ENCODE measurements around the gene DCTN4. TPM values are rescaled to one million over a fixed set of nuclear protein-coding genes. Genes with fewer than 3 reads are reported as not detected.

Gene DCTN4
- total and polyA plus RNA-seq, 2 of the 4 experiments (the other 2 are of a cell fraction), result 28.1 to 50.2 TPM

DNA sequence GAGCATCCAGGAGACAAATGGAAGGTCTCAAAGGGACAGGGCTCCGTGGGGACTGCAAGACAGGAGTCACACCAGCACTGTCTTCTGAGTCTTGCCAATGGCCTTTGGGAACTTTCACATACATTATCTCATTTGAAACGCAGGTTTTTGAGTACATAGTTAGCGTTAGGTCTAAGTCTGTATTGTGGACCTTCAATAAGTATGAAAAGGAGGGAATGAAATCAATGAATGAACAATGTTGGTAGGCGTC is 442 bp upstream of the DCTN4 start:
- Histone ChIP-seq H2BK15ac (ENCODE audit: low read depth, low read length) (0 out of 3 replicates have a peak overlapping the region, but pooled peaks have one; percentile 16), H3K27ac (ENCODE audit: insufficient read depth, low read length) (peak overlapping the region; percentile 88), H3K23ac (ENCODE audit: low read depth, low read length) (peak overlapping the region; percentile 66), H3K18ac (ENCODE audit: low read depth, low read length) (peak overlapping the region; percentile 70), H3K36me3 (ENCODE audit: control insufficient read depth, insufficient read depth, low read length) (peaks cover 4% of the 10 kb centered on the region), H4K20me1 (ENCODE audit: insufficient read depth, low read length) (no peaks in the 10 kb centered on the region), H3K9me1 (ENCODE audit: insufficient read depth, low read length) (peaks cover 5% of the 10 kb centered on the region; the same call in 1 of the 2 replicates), H3K4me2 (ENCODE audit: low read depth, low read length) (peak overlapping the region; percentile 69), H4K5ac (ENCODE audit: low read depth, low read length) (peak overlapping the region; percentile 99), H2BK5ac (ENCODE audit: low read depth, low read length, poor library complexity, severe bottlenecking) (peak overlapping the region; percentile 76), H3K27me3 (ENCODE audit: control insufficient read depth, insufficient read depth, low read length) (no peaks in the 10 kb centered on the region), H3K79me1 (ENCODE audit: low read depth in 1 of 2, low read length in 2 of 2) (peaks cover 7 to 27% of the 10 kb centered on the region in 2 experiments; a peak in 2 of 4 replicates), H4K91ac (ENCODE audit: insufficient read depth, low read depth, low read length) (peak overlapping the region; percentile 80), H3K9me3 (ENCODE audit: control insufficient read depth, insufficient read depth, low read length) (no peaks in the 10 kb centered on the region), H2BK20ac (ENCODE audit: low read depth, low read length) (peak overlapping the region; percentile 16; the same call in 1 of the 2 replicates), H3K14ac (replicated peaks; ENCODE audit: low read depth, low read length) (peak overlapping the region; percentile 91), H2AK5ac (ENCODE audit: low read depth, low read length) (peak overlapping the region; percentile 53; the same call in 1 of the 2 replicates), H3K56ac (ENCODE audit: extremely low read depth, insufficient read depth, low read length) (peak overlapping the region; percentile 65), H3K9ac (ENCODE audit: low read depth, low read length) (peak overlapping the region; percentile 67), H3K4ac (ENCODE audit: low read depth, low read length) (peak overlapping the region; percentile 91), H3K4me1 (ENCODE audit: control insufficient read depth, insufficient read depth, low read length) (peaks cover 10% of the 10 kb centered on the region), H2AK9ac (replicated peaks; ENCODE audit: low read depth, low read length, poor library complexity) (peak overlapping the region; percentile 7), H4K8ac (ENCODE audit: low read depth in 2 of 2, low read length in 2 of 2) (peak overlapping the region; percentile 97 to 99), H3K4me3 (ENCODE audit: insufficient read depth, low read depth, low read length) (peak overlapping the region; percentile 70), H2BK120ac (ENCODE audit: low read depth, low read length) (peak overlapping the region; percentile 54), H2AFZ (replicated peaks; ENCODE audit: low read length, poor library complexity) (peak overlapping the region; percentile 95)
- TF ChIP-seq CHD1 (IDR thresholded peaks at IDR 0.05; ENCODE audit: low read depth, low read length), result no peak
- dilution Hi-C loops (cut with HindIII; ENCODE audit: low sequenced_read_pairs, unreplicated experiment), result no loop called here
- 20% methylated on average over 1 of the region's 4 CpGs; no CpG with 5 or more reads in 1 of the 2 experiments for WGBS, 2 experiments (ENCODE audit: extremely low coverage in 2 of 2, insufficient read length in 1 of 2)
- no peak for DNase-seq
- in situ Hi-C loops (cut with MboI; ENCODE audit: low sequenced_read_pairs), result no loop called here
- no peak for ATAC-seq (ENCODE audit: low read depth)
- no TSS peak for BruUV-seq (replicated peaks)
- ChIA-PET POLR2A (ENCODE audit: unreplicated experiment) (interaction anchor here (1.5 to 2.1 kb wide), 3 partner anchors 9 to 22 kb away, joined by 5 to 11 read pairs (median 9); partner anchors contain the start of gene SMIM3), CTCF (interaction anchor here (1.0 kb wide), 1 partner anchor 19 kb away, joined by 3 read pairs; the partner anchor contains the start of gene SMIM3)
- intact Hi-C loops (cut with micrococcal nuclease), result loop anchor here (2.0 to 5.0 kb wide), 2 partner anchors 22 to 33 kb away; no protein-coding TSS in a partner anchor

All from IMR-90 (cell line).